Ishikawa (cell line): ENCODE measurements around the gene INMT.

ENCODE experiments used
- EP300 ChIP-seq: IDR thresholded peaks from 2 replicates; pipeline ENCODE4 v1.6.1; 2012; ENCODE audit warnings: borderline replicate concordance
- NFIC ChIP-seq: IDR thresholded peaks from 2 replicates; pipeline ENCODE4 v1.6.1; 2012
- TF ChIP-seq, protein P1 (sequence below): IDR thresholded peaks from 2 replicates; pipeline ENCODE4 v1.6.1; 2012; ENCODE audit warnings: low read depth, mild to moderate bottlenecking

DNA sequence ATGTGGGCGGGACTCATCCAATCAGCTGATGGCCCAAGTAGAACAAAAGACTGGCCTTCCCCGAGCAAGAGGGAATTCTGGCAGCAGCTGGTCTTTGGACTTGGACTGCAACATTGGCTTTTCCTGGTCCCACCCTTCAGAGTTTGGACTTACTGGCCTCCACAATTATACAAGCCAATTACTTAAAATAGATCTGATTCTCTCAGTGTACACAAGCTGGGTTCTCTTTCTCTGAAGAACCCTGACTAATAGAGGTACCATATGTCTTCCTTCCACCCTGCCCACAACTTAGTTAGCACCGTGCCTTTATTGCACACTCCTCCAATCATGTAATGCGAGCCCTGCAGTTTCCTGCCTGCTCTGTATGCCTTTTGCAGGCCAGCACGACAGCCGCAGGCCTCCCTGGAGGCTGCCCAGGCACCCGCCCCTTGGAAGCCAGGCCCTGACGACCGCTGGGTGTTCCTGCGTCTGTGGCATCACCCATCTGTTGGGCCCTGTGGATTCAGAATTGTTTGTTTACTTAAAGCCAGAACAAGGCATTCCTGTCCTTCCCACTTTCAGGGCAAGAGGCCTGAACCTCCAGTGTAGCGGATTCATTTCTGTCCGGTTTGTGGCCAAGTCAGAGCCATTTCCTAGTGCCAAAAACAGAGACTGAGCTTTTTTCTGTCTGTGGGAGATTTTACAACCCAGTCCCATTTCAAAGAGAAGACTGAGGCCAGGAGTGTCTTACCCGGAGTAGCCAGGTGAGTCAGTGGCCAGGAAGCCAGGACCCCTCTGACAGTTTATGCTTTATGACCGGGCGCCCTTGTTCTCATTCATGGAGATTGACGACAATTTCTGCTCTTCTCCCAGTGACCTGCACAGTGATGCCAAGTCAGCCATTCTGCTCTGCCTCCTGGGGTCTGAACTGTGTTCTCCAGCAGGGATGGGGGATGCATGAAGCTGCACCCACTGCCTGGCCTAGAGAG is 968 bp upstream of the INMT start:
- TF ChIP-seq NFIC, result no peak
- TF ChIP-seq EP300, result no peak
- TF ChIP-seq, protein P1, sequence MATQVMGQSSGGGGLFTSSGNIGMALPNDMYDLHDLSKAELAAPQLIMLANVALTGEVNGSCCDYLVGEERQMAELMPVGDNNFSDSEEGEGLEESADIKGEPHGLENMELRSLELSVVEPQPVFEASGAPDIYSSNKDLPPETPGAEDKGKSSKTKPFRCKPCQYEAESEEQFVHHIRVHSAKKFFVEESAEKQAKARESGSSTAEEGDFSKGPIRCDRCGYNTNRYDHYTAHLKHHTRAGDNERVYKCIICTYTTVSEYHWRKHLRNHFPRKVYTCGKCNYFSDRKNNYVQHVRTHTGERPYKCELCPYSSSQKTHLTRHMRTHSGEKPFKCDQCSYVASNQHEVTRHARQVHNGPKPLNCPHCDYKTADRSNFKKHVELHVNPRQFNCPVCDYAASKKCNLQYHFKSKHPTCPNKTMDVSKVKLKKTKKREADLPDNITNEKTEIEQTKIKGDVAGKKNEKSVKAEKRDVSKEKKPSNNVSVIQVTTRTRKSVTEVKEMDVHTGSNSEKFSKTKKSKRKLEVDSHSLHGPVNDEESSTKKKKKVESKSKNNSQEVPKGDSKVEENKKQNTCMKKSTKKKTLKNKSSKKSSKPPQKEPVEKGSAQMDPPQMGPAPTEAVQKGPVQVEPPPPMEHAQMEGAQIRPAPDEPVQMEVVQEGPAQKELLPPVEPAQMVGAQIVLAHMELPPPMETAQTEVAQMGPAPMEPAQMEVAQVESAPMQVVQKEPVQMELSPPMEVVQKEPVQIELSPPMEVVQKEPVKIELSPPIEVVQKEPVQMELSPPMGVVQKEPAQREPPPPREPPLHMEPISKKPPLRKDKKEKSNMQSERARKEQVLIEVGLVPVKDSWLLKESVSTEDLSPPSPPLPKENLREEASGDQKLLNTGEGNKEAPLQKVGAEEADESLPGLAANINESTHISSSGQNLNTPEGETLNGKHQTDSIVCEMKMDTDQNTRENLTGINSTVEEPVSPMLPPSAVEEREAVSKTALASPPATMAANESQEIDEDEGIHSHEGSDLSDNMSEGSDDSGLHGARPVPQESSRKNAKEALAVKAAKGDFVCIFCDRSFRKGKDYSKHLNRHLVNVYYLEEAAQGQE, result no peak
